HG03095 (cell line): ENCODE data around the gene CASP3.
"Not testable (repeated sequence)": the region's sequence is repeated elsewhere in the genome, so short reads cannot be mapped to it uniquely, and the experiment has no call there.

ENCODE experiments used
- ATAC-seq: cut with Tn5 transposase; IDR thresholded peaks from one replicate; pipeline ENCODE4 v1.9.1; 2021; ENCODE audit warnings: moderate library complexity; ENCODE audit not compliant: unreplicated experiment

The CASP3 gene

DNA sequence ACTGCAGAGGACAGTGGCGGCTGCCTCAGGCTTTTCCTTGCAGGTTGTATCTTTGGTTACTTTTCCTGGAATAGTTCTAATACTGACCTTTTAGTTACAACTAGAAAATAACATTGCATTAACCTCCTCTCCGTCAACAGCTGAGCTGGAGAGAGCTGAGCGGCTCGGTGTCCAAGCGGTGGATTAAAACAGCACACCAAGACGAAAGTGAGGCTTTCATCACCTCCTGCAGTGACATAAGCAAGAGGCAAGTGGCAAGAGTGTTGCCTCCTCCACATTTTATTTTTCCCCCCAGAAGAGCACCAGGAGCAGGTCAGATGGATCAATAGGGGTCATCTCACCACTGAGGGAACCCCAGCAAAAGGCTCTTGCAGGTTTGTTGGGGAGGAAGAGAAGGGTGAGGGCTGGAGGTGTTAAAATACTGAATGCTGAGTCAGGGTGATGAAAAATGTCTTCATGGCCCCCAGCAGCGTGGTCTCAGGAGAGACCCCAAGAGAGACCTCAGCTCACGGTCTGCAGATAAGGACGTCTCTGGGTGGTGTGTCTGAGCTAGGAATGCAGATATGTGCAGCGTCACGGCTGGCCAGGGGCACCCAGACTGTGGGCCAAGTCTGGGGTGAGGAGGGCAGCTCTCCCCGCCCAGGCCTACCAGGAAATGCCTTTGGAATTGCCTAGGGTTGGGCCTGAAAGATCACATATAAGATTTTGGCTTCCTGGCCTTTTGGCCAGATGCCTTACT is 50.3 kb downstream of the CASP3 start:
- ATAC-seq = no peak

DNA sequence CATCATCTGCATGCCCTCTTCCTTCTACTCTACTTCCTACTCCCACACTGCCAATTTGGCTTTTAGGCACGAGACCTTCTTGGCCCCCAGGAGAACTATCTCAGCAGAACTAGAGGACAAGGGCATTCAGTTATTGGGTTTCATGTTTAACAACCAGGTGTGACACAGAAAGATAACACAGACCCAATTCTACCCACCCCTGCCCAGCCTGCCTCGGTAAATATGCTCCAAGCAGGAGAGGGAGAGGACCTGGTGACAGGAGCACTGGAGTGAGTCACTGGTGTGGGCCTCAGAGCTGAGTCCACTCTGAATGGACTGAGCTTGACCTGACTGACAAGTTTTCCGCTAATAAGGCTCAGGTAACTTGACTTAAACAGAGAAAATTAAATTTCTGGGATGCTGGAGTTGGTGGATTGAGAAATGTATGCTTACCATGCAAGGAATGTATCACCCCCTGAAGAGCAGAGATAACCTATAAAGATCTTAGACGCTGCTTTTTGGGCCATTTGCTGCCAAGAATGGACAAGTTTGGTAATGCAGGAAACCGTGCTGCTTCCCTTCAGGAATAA is 52.5 kb downstream of the CASP3 start:
- ATAC-seq = no peak

DNA sequence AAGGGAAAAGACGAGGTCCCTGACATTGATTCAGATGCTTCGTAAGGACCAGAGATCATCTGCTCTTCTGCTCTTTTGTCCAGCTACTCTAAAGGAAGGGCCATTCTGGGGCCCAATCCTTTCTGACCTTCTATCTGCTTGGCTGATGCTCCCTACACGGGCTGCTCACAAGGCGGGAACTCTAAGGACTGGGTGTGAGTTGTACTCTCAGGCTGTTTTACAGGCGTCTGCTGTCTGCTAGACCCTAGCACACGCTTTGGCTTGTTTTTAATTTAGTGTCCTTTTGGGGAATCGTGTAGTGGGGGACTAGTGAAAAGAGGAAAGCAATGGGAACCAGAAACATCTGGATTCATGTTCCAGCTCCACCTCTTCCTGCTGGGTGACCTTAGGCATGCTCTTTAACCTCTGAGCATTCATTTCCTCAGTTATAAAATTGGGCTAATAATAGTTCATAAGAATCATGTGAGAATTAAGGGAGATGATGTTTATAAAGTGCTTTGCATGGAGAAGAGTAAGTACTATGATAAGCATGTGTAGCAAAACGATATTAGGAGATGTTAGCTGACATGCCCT is 53.1 kb downstream of the CASP3 start:
- ATAC-seq = no peak

DNA sequence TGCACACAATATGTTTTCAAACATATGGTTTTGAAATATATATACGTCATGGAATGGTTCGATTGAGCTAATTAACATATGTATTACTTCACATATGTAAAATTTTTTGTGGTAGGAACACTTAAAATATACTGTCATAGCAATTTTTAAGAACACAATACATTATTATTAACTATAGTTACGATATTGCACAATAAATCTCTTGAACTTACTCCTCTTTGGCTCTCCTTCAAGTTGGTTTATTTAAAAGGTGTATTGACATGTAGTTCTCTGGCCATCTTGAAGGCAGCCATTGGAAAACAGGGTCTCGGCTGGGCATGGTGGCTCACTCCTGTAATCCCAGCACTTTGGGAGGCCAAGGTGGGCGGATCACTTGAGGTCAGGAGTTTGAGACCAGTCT is 53.8 kb downstream of the CASP3 start:
- ATAC-seq = no peak

DNA sequence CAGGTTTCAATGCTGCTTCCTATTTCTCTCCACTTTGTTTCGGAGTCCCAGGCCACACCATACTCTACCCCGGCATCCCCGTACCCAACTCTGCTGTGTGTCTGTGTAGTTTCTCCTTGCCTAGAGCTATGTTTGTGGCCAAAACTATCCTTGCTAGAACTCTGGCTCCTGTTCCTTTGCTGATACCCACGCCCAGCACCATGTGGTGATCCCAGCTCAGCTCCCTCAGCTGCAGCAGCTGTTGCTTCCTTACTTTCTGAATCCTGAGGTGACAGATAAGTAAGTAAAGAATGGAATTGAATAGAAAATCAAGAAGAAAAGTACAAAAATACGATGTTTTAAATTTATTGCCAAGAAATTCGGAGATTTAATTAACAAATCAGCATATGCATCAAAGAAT is 55.8 kb downstream of the CASP3 start:
- ATAC-seq = no peak

DNA sequence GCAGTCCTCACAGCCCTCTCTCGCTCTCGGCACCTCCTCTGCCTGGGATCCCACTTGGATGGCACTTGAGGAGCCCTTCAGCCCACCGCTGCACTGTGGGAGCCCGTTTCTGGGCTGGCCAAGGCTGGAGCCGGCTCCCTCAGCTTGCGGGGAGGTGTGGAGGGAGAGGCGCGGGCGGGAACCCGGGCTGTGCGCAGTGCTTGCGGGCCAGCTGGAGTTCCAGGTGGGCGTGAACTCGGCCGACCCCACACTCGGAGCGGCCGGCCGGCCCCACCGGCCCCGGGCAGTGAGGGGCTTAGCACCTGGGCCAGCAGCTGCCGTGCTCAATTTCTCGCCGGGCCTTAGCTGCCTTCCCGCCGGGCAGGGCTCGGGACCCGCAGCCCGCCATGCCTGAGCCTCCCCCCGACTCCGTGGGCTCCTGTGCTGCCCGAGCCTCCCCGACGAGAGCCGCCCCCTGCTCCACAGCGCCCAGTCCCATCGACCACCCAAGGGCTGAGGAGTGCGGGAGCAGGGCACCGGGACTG is 57.4 kb downstream of the CASP3 start:
- not testable (repeated sequence) for ATAC-seq

DNA sequence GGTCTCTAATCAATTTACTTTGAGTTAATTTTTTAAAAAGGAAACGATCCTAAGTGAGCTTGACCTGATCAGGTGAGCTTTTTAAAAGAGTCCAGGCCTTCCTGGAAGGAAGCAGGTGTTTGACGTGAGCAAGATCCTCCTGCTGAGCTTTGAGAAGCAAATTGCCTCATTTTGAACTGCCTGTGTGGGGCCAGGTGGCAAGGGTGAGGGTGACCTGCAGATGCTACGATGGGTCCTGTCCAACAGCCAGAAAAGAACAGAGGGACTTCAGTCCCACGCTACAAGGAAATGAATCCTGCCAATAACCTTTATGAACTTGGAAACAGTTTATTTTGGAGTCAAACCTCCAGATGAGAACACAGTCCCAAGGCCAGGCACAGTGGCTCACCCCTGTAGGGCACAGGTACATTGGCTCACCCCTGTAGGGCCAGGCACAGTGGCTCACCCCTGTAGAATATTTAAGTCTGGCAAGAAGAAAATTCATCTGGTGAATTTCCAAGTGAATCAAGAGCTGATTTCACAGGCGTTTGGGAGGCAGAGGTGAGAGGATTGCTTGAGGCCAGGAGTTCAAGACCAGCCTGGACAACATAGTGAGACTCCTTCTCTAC is 58.1 kb downstream of the CASP3 start:
- ATAC-seq = no peak

DNA sequence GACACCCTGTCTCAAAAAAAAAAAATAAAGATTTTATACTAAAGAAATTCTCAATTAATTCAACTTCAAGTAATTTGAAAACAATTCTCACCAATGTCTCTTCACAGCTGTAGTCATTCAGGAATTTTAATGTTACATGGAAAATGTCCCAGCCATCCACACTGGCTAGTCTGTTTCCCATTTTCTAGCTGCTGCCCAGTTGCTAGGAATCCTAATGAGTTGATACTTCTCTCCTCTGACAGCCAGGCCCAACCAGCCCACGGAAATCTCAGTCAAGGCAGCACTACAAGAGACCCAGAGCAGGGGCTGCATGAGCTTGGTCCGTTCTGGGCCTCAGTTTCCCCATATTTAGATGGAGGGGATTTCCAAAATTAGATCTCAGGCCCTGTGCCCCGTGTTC is 59.1 kb downstream of the CASP3 start:
- ATAC-seq = no peak

DNA sequence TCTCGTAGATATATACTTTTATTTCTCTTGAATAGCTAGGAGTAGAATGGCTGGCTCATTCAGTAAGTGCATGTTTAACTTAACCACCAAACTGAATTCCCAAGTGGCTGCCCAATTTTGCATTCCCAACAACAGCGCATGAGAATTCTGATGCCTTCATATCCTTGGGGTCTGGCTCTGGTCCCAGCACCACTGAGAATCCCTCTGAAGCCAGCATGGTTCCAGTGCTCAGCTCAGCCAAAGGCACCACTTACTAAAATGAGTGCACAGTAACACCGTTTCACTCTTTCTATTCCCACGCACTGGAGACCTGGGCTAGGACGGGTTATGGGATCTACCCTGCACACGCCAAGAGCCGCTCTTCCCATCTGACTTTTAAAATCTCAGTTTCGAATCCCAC is 60.4 kb downstream of the CASP3 start:
- ATAC-seq = no peak

DNA sequence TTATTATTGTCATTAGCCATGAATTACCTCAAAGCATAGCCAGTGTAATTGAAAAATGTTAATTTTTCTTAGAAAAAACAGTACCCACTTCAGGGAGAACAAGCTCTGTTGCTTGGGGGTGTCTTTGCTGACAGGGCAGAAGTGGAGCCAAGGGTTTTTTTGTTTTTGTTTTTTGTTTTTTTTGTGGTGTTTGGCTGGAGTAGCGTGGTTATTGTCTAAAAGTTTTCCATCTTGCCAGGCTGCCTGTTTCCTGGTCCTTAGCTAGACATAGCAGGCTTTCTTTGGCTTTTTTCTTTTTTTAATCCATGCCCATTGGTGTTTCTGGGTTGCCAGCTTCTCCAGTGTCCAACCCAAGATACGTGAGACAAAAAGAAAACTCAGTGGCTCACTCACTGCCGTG is 61.5 kb downstream of the CASP3 start:
- ATAC-seq = no peak

DNA sequence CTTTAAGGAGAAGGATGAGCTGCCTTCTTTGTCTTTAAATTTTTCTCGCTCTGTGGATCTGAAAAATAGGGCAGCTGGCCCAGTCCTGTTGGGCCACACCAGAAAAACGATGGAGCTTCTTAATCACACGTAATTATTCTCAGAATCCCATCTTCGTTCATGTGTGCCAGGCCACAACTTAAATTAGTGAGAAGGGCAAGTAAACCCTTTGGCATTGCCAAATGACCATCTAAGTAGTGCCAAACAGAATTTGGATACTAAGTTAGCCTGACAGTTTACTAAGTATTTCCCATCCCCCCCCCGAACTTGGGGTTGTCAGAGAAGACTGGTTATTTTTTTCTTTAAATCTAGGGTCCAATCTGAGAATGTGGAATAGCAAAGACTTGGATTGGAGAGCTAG is 62.0 kb downstream of the CASP3 start:
- ATAC-seq = no peak

DNA sequence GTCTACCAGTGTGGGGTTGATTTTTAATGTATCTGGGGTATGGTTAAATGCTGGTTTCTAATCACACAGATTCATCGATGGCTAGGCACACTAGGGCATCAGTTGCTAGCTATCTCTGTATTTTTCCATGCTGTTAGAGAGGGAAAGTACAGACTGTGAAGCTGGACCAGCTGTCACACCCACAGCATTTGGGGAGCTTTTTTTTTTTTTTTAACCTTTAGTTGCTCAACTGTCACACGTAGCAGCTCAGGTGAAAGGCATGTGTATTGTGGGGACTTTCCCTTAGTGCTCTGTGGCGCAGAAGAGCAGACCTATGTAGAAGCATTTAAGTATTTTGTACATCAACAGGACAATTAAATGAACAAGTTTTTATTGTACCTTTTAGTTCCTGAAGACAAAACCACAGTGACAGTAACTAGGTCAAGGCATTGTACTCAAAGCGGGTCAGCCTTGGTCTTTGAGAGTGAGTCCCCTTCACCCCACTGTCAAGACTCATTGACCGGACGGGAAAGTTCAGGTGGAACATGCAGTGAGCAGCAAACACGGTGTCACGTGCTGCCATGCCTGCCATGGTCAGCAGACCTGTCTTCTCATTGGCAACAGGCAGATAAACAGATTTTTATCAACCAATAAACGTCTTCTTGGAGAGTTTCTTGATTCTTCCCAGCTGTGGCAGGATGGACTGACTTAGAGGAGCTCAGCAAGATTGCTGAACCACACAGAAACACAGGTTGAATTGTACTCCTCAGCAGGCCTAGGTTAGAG is 65.3 kb downstream of the CASP3 start:
- peak; percentile 43 for ATAC-seq
